H1 (cell line): ENCODE measurements around the gene HK2. TPM values are rescaled to one million over a fixed set of nuclear protein-coding genes. Genes with fewer than 3 reads are reported as not detected.

Source experiments
- BACH1 ChIP-seq: IDR thresholded peaks from 2 replicates; pipeline ENCODE4 v1.6.1; 2012; ENCODE audit warnings: low read length, improper control_type of control experiment
- CBX5 ChIP-seq: fragments of 300-800, 300-1000 bp; sonication (generic); IDR thresholded peaks from 2 replicates; pipeline ENCODE4 v1.7.1; 2016; ENCODE audit warnings: antibody characterized with exemption, low read length, low read depth
- JUN ChIP-seq: IDR thresholded peaks from 2 replicates; pipeline ENCODE4 v1.6.1; 2011; ENCODE audit warnings: low read depth, mild to moderate bottlenecking, improper control_type of control experiment, low read length
- POLR2A ChIP-seq, 2 experiments: IDR thresholded peaks; 1 replicate in 1 of 2; 2 replicates in 1 of 2; pipeline ENCODE4 v1.6.1; 2011; ENCODE audit warnings: low read depth in 2 of 2, low read length in 2 of 2, mild to moderate bottlenecking in 2 of 2; ENCODE audit errors: control extremely low read depth in 1 of 2
- SRF ChIP-seq: IDR thresholded peaks from 2 replicates; pipeline ENCODE4 v1.6.1; 2011; ENCODE audit warnings: mild to moderate bottlenecking, low read depth, low read length, moderate library complexity
- polyA plus RNA-seq, 7 experiments: library from polyadenylated mRNA; depleted of rRNA in 3 of 7; stranded (reverse) in 5 of 7; unstranded in 2 of 7; fragments of >200 nt in 5 of 7; fragments of 200-250 nt in 2 of 7; gene quantifications; 1 replicate in 5 of 7; 2 replicates in 1 of 7; 4 replicates in 1 of 7; pipeline versions ENCODE4 v1.2.1 to v1.2.3, GENCODE V29; 2011 to 2013; ENCODE audit warnings: missing spikeins in 2 of 7, mixed read lengths in 2 of 7
- total RNA-seq: library from RNA; stranded (reverse); fragmentation: NEBNext Ultra II Directional; extraction: Animal tissue kit (Norgen Biotek cat#: 25700); gene quantifications from 2 replicates; pipeline ENCODE4 v1.2.1, GENCODE V29; 2021
- TF ChIP-seq, protein P1 (sequence below): fragments of 300-600 bp; sonication (generic); IDR thresholded peaks from 2 replicates; pipeline ENCODE4 v1.7.1; 2012; ENCODE audit warnings: low read length, moderate library complexity, mild to moderate bottlenecking, inconsistent platforms; ENCODE audit not compliant: insufficient replicate concordance

HK2 gene
- total and polyA plus RNA-seq, 2 of the 8 experiments (the other 6 are each of a cell fraction or from before 2014, with no cell fraction given) = 22.1 to 61.9 TPM

DNA sequence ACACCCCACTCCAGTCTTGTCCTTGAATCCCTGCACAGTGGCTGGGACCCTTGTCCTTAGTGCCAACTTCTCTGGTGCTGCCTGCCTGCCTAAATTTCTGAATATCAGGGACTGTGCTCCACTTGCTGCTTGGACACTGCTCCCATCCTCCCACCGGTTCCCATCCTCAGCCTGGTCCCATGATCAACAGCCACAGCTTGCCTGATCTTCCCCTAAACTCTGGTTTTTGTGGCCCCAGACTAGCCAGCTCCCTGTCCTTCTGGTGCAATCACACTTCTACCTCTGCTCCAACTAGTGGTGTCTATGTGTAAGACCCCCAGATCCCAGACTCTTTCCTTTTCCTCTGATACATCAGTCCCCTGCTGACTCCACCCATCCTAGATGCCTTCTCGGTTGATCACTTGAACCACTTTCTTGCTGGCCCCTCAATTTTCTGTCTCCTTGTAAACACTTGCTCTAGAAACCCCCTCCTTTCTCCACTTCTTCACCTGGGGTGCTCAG, 87.4 kb downstream of the HK2 start (continued):
- TF ChIP-seq POLR2A (IDR thresholded peaks at IDR 0.05; ENCODE audit: control extremely low read depth in 1 of 2, low read depth in 2 of 2, low read length in 2 of 2) = no peak
- no peak for TF ChIP-seq JUN
- TF ChIP-seq SRF = no peak
- TF ChIP-seq BACH1 = no peak
- TF ChIP-seq, protein P1, sequence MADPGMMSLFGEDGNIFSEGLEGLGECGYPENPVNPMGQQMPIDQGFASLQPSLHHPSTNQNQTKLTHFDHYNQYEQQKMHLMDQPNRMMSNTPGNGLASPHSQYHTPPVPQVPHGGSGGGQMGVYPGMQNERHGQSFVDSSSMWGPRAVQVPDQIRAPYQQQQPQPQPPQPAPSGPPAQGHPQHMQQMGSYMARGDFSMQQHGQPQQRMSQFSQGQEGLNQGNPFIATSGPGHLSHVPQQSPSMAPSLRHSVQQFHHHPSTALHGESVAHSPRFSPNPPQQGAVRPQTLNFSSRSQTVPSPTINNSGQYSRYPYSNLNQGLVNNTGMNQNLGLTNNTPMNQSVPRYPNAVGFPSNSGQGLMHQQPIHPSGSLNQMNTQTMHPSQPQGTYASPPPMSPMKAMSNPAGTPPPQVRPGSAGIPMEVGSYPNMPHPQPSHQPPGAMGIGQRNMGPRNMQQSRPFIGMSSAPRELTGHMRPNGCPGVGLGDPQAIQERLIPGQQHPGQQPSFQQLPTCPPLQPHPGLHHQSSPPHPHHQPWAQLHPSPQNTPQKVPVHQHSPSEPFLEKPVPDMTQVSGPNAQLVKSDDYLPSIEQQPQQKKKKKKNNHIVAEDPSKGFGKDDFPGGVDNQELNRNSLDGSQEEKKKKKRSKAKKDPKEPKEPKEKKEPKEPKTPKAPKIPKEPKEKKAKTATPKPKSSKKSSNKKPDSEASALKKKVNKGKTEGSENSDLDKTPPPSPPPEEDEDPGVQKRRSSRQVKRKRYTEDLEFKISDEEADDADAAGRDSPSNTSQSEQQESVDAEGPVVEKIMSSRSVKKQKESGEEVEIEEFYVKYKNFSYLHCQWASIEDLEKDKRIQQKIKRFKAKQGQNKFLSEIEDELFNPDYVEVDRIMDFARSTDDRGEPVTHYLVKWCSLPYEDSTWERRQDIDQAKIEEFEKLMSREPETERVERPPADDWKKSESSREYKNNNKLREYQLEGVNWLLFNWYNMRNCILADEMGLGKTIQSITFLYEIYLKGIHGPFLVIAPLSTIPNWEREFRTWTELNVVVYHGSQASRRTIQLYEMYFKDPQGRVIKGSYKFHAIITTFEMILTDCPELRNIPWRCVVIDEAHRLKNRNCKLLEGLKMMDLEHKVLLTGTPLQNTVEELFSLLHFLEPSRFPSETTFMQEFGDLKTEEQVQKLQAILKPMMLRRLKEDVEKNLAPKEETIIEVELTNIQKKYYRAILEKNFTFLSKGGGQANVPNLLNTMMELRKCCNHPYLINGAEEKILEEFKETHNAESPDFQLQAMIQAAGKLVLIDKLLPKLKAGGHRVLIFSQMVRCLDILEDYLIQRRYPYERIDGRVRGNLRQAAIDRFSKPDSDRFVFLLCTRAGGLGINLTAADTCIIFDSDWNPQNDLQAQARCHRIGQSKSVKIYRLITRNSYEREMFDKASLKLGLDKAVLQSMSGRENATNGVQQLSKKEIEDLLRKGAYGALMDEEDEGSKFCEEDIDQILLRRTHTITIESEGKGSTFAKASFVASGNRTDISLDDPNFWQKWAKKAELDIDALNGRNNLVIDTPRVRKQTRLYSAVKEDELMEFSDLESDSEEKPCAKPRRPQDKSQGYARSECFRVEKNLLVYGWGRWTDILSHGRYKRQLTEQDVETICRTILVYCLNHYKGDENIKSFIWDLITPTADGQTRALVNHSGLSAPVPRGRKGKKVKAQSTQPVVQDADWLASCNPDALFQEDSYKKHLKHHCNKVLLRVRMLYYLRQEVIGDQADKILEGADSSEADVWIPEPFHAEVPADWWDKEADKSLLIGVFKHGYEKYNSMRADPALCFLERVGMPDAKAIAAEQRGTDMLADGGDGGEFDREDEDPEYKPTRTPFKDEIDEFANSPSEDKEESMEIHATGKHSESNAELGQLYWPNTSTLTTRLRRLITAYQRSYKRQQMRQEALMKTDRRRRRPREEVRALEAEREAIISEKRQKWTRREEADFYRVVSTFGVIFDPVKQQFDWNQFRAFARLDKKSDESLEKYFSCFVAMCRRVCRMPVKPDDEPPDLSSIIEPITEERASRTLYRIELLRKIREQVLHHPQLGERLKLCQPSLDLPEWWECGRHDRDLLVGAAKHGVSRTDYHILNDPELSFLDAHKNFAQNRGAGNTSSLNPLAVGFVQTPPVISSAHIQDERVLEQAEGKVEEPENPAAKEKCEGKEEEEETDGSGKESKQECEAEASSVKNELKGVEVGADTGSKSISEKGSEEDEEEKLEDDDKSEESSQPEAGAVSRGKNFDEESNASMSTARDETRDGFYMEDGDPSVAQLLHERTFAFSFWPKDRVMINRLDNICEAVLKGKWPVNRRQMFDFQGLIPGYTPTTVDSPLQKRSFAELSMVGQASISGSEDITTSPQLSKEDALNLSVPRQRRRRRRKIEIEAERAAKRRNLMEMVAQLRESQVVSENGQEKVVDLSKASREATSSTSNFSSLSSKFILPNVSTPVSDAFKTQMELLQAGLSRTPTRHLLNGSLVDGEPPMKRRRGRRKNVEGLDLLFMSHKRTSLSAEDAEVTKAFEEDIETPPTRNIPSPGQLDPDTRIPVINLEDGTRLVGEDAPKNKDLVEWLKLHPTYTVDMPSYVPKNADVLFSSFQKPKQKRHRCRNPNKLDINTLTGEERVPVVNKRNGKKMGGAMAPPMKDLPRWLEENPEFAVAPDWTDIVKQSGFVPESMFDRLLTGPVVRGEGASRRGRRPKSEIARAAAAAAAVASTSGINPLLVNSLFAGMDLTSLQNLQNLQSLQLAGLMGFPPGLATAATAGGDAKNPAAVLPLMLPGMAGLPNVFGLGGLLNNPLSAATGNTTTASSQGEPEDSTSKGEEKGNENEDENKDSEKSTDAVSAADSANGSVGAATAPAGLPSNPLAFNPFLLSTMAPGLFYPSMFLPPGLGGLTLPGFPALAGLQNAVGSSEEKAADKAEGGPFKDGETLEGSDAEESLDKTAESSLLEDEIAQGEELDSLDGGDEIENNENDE = no peak
- TF ChIP-seq CBX5 = no peak
- TF ChIP-seq, all 59 proteins: peak for 0
